Natural killer cell (primary cell): ENCODE measurements around the gene ALG1. TPM values are rescaled to one million over a fixed set of nuclear protein-coding genes. Genes with fewer than 3 reads are reported as not detected.

Experiments
- ATAC-seq, 3 donors: fragments of 150-1000 bp in 2 of 3; fragments of 200-7000 bp in 1 of 3; cut with Tn5 transposase; 1 replicate in 1 of 3; 2 replicates in 2 of 3; pipeline ENCODE4 v1.10.0; 2021; ENCODE audit warnings: mild to moderate bottlenecking in 2 of 3, moderate library complexity in 2 of 3
- DNase-seq, 2 donors: peaks; one replicate each; pipeline versions ENCODE4 v3.0.0 to v3.0.0-alpha.2; 2013 to 2021; ENCODE audit warnings: mixed read lengths in 1 of 2
- H3K27ac ChIP-seq: one replicate; pipeline ENCODE4 v1.5.1; 2013; ENCODE audit warnings: mild to moderate bottlenecking, low read length
- H3K27me3 ChIP-seq: one replicate; pipeline ENCODE4 v1.6.1; 2013; ENCODE audit warnings: low read length; ENCODE audit not compliant: control insufficient read depth, insufficient read depth
- H3K36me3 ChIP-seq: one replicate; pipeline ENCODE4 v1.6.1; 2013; ENCODE audit warnings: low read length; ENCODE audit not compliant: control insufficient read depth, insufficient read depth
- H3K4me1 ChIP-seq: one replicate; pipeline ENCODE4 v1.6.1; 2013; ENCODE audit warnings: low read length; ENCODE audit not compliant: control insufficient read depth, insufficient read depth
- H3K4me3 ChIP-seq: one replicate; pipeline ENCODE4 v1.5.1; 2013; ENCODE audit warnings: low read length
- H3K9me3 ChIP-seq: one replicate; pipeline ENCODE4 v1.6.1; 2013; ENCODE audit warnings: low read length; ENCODE audit not compliant: control insufficient read depth, insufficient read depth
- H3K27ac Mint-ChIP-seq, 2 donors: one replicate each; pipeline ENCODE4 v1.8.0; 2022; ENCODE audit warnings: mild to moderate bottlenecking in 2 of 2, mixed read lengths in 2 of 2, moderate library complexity in 1 of 2
- H3K27me3 Mint-ChIP-seq, 2 donors: one replicate each; pipeline ENCODE4 v1.8.0; 2022; ENCODE audit warnings: low read depth in 2 of 2, mixed read lengths in 2 of 2
- H3K36me3 Mint-ChIP-seq: one replicate; pipeline ENCODE4 v1.8.0; 2022; ENCODE audit warnings: mixed read lengths
- H3K4me1 Mint-ChIP-seq, 2 donors: one replicate each; pipeline ENCODE4 v1.8.0; 2022; ENCODE audit warnings: mixed read lengths in 2 of 2
- H3K4me3 Mint-ChIP-seq: one replicate; pipeline ENCODE4 v1.8.0; 2022; ENCODE audit warnings: mild to moderate bottlenecking, moderate library complexity, mixed read lengths
- H3K9me3 Mint-ChIP-seq, 2 donors: one replicate each; pipeline ENCODE4 v1.8.0; 2022; ENCODE audit warnings: mixed read lengths in 2 of 2
- WGBS: methylation state at CpG from one replicate; pipeline ENCODE4 v1.1.7; 2013; ENCODE audit warnings: missing lambda C conversion rate; ENCODE audit not compliant: insufficient coverage; 5-methylcytosine and 5-hydroxymethylcytosine counted together
- intact Hi-C: fragments of 100-400 bp; cut with micrococcal nuclease; formaldehyde crosslinking; loops from one replicate; pipeline ENCODE4 v1.14.2; 2022
- total RNA-seq, 4 donors: library from RNA; stranded (reverse); fragments of 120-200 nt in 1 of 4; gene quantifications; one replicate each; pipeline versions ENCODE4 v1.2.3 to v1.2.4, GENCODE V29; 2013 to 2022
- TF ChIP-seq, protein P1 (sequence below): fragments of 200-600 bp; IDR thresholded peaks from one replicate; pipeline ENCODE4 v1.8.0; 2022; ENCODE audit warnings: antibody characterized with exemption

Gene ALG1
- total RNA-seq, 3 donors from 2014 or later (not counting 1 experiment from before 2014, with no cell fraction given), result 13.4 to 20.0 (median 17.4) TPM

DNA sequence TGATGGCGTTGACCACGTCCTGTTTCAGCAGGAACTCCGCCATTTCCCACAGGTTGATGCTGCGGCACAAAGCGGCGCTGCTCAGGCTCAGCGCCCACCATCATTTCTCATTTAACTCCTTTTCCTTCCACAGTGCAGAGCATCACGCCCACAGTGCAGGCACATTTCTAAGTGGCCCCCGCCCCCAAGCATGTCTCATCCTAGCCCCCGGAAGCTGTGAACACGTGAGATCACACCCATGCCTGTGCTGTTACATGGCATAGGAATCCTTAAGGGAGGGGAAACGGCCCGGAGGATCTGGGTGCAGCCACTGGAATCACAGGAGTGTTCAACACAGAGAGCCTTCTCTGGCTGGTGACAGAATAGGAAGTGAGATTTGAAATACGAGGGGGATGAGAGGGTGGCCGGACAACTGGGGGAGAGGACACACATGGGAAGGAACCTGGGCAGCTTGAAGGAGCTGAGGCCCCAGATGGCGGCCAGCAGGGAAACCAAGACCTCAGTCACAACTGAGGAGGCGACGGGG is 42.6 kb upstream of the ALG1 start:
- ATAC-seq, result no peak
- Mint-ChIP-seq H3K4me3 (no peak overlapping the region), H3K4me1 (peaks cover 8 to 15% of the 10 kb centered on the region in 2 donors), H3K27ac (no peak overlapping the region), H3K9me3 (no peaks in the 10 kb centered on the region), H3K27me3 (no peaks in the 10 kb centered on the region), H3K36me3 (no peaks in the 10 kb centered on the region)
- H3K27me3 ChIP-seq, result no peaks in the 10 kb centered on the region
- TF ChIP-seq, protein P1, sequence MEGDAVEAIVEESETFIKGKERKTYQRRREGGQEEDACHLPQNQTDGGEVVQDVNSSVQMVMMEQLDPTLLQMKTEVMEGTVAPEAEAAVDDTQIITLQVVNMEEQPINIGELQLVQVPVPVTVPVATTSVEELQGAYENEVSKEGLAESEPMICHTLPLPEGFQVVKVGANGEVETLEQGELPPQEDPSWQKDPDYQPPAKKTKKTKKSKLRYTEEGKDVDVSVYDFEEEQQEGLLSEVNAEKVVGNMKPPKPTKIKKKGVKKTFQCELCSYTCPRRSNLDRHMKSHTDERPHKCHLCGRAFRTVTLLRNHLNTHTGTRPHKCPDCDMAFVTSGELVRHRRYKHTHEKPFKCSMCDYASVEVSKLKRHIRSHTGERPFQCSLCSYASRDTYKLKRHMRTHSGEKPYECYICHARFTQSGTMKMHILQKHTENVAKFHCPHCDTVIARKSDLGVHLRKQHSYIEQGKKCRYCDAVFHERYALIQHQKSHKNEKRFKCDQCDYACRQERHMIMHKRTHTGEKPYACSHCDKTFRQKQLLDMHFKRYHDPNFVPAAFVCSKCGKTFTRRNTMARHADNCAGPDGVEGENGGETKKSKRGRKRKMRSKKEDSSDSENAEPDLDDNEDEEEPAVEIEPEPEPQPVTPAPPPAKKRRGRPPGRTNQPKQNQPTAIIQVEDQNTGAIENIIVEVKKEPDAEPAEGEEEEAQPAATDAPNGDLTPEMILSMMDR, result no peak
- H3K36me3 ChIP-seq, result peaks cover 8% of the 10 kb centered on the region
- no peak for DNase-seq
- 93% methylated on average over 18 of the region's 18 CpGs for WGBS
- no peak overlapping the region for H3K4me3 ChIP-seq
- no peaks in the 10 kb centered on the region for H3K9me3 ChIP-seq
- peaks cover 11% of the 10 kb centered on the region for H3K4me1 ChIP-seq
- no peak overlapping the region for H3K27ac ChIP-seq
- intact Hi-C loops, result no loop called here

DNA sequence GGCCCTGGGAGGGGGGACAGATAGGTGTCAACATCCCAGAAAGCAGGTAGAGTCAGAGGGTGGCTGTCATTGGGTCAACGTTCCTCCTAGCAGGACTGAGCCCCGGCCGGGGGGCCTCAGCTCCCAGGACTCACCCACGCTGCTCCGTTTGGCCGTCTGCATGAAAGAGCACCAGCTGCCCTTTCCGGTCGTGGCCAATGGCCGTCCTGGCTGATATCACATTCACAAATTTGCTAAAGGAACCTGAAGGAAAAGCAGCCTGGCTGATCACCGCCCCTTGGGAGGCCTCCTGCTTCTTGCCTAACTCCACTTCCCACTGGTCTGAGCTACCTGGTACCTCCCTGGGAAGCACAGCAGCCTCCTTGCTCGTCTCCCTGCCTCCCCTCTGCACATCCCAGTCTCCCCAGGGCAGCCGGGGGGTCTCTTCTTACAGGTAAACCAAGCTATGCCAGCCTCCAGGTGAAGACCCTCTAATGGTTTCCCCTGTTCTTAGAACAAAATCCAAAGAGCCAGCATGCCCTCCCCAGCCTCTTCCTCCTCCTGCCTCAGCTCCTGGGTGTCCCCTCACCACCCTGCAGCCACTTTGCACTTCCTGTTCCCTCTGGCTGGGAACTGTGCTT is 41.3 kb upstream of the ALG1 start:
- Histone ChIP-seq H3K27ac (no peak overlapping the region), H3K36me3 (peaks cover 8% of the 10 kb centered on the region), H3K27me3 (no peaks in the 10 kb centered on the region), H3K4me3 (no peak overlapping the region), H3K4me1 (peaks cover 19% of the 10 kb centered on the region), H3K9me3 (no peaks in the 10 kb centered on the region)
- Mint-ChIP-seq H3K4me1 (peaks cover 14 to 20% of the 10 kb centered on the region in 2 donors), H3K4me3 (no peak overlapping the region), H3K27me3 (no peaks in the 10 kb centered on the region), H3K27ac (no peak overlapping the region), H3K9me3 (no peaks in the 10 kb centered on the region), H3K36me3 (no peaks in the 10 kb centered on the region)
- ATAC-seq, result no peak
- DNase-seq, result no peak
- intact Hi-C loops, result loop anchor here (10.0 kb wide), 1 partner anchor 64 kb away; the partner anchor contains the start of gene EEF2KMT
- WGBS, result 95% methylated on average over 12 of the region's 12 CpGs
- TF ChIP-seq, protein P1, result no peak

DNA sequence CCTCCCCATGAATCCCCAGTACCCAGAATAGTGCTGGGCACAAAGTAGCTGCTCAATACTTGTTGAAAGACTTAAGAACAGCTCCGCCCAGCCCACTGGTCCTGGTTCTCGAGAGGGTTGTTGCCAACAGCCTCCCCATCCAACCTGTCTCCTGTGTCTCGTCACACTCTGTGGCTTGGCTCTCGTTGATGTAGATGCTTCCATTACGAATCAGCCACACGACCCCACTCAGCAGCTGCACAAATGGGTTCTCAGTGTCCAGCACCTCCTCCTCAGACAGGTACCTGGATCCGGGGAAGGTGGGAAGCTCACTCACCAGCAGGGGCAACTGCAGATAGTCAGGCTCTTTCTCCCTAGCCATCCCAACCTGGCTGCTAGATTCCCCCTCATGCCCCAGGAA is 40.0 kb upstream of the ALG1 start:
- peaks cover 19% of the 10 kb centered on the region for H3K4me1 ChIP-seq
- DNase-seq, result no peak
- Mint-ChIP-seq H3K27me3 (no peaks in the 10 kb centered on the region), H3K36me3 (no peaks in the 10 kb centered on the region), H3K4me3 (peak overlapping the region; percentile 53), H3K27ac (no peak overlapping the region), H3K4me1 (peaks cover 14 to 20% of the 10 kb centered on the region in 2 donors), H3K9me3 (no peaks in the 10 kb centered on the region)
- intact Hi-C loops, result loop anchor here (10.0 kb wide), 1 partner anchor 63 kb away; the partner anchor contains the start of gene EEF2KMT
- no peak for ATAC-seq
- 91% methylated on average over 7 of the region's 7 CpGs for whole genome bisulfite sequencing
- H3K27ac ChIP-seq, result no peak overlapping the region
- H3K9me3 ChIP-seq, result no peaks in the 10 kb centered on the region
- H3K4me3 ChIP-seq, result no peak overlapping the region
- peaks cover 8% of the 10 kb centered on the region for H3K36me3 ChIP-seq
- TF ChIP-seq, protein P1, result no peak
- no peaks in the 10 kb centered on the region for H3K27me3 ChIP-seq
